GM15510 (cell line): ENCODE results near the gene MUS81.

Experiments
- POLR2A ChIP-seq: IDR thresholded peaks from 3 replicates; pipeline ENCODE4 v1.6.1; 2011; ENCODE audit warnings: borderline replicate concordance; ENCODE audit not compliant: insufficient read length; ENCODE audit errors: extremely low read depth

The MUS81 gene

GRCh38 chr11:65872586-65873317 is 12.5 kb downstream of the MUS81 start, which contains the start of gene EFEMP2:
TSS of gene EFEMP2 (minus strand) at chr11:65872800. CDS start at chr11:65872354, 446 bp downstream.
- no peak for TF ChIP-seq POLR2A

GRCh38 chr11:65873318-65874156 is 13.3 kb downstream of the MUS81 start:
- peak; percentile 70 for TF ChIP-seq POLR2A

- no peak for TF ChIP-seq POLR2A
These were observed 19.4 kb downstream of the MUS81 start, which contains the start of gene CTSW for GRCh38 chr11:65879617-65880016. TSS of gene CTSW (plus strand) at chr11:65879837. CDS start at chr11:65879855, 18 bp downstream.

- TF ChIP-seq POLR2A: no peak
These were observed 19.8 kb downstream of the MUS81 start for GRCh38 chr11:65880027-65880426.

GRCh38 chr11:65880844-65881421 is 20.7 kb downstream of the MUS81 start:
- TF ChIP-seq POLR2A: no peak

- TF ChIP-seq POLR2A: no peak
These were observed 22.2 kb downstream of the MUS81 start for GRCh38 chr11:65882120-65883057.

GRCh38 chr11:65883058-65883761 is 23.0 kb downstream of the MUS81 start:
- TF ChIP-seq POLR2A: no peak

GRCh38 chr11:65883786-65884715 is 23.8 kb downstream of the MUS81 start:
- TF ChIP-seq POLR2A: no peak

GRCh38 chr11:65884716-65885092 is 24.5 kb downstream of the MUS81 start:
- no peak for TF ChIP-seq POLR2A

- no peak for TF ChIP-seq POLR2A
These were observed 25.0 kb downstream of the MUS81 start for GRCh38 chr11:65885231-65885630.

GRCh38 chr11:65885808-65886536 is 25.7 kb downstream of the MUS81 start:
- TF ChIP-seq POLR2A: no peak
